ENCODE measurements around the gene RELL1.
A peak's percentile ranks its signal among the peaks of the same experiment; 100 is the strongest.

RELL1 gene

GRCh38 chr4:37684154-37684553 lies 2.0 kb downstream of the RELL1 start:
- Histone ChIP-seq H3K79me2 (ENCODE audit: control insufficient read depth, insufficient read depth, low read length, poor library complexity) (peaks cover 4% of the 10 kb centered on the region), H3K27ac (ENCODE audit: low read depth, low read length) (no peak overlapping the region), H2AFZ (ENCODE audit: insufficient read depth, low read length, poor library complexity) (no peak overlapping the region), H2BK5ac (ENCODE audit: low read depth, low read length, poor library complexity) (no peak overlapping the region), H4K8ac (ENCODE audit: low read depth, low read length) (no peak overlapping the region), H3K18ac (ENCODE audit: low read length) (no peak overlapping the region), H4K91ac (ENCODE audit: low read depth, low read length) (no peak overlapping the region), H3K4me1 (ENCODE audit: control insufficient read depth in 1 of 2, insufficient read depth in 2 of 2, low read length in 2 of 2) (peaks cover 0 to 4% of the 10 kb centered on the region in 2 experiments), H2BK120ac (ENCODE audit: insufficient read depth, low read length, poor library complexity) (no peak overlapping the region), H4K12ac (ENCODE audit: low read depth, low read length) (no peak overlapping the region), H3K4me2 (ENCODE audit: low read length) (no peak overlapping the region), H3K27me3 (ENCODE audit: insufficient read depth, low read length) (no peaks in the 10 kb centered on the region), H3K36me3 (ENCODE audit: control insufficient read depth in 1 of 2, insufficient read depth in 2 of 2, low read length in 2 of 2) (no peaks in the 10 kb centered on the region), H3K9ac (ENCODE audit: low read length) (no peak overlapping the region), H2BK12ac (ENCODE audit: low read length) (no peak overlapping the region), H3K79me1 (ENCODE audit: low read length) (peaks cover 6% of the 10 kb centered on the region), H3K23ac (ENCODE audit: low read length) (no peak overlapping the region), H3K9me3 (ENCODE audit: insufficient read depth, low read depth, low read length) (no peaks in the 10 kb centered on the region), H3K4ac (ENCODE audit: low read depth, low read length) (no peak overlapping the region), H2AK5ac (ENCODE audit: low read length) (no peak overlapping the region), H3K14ac (ENCODE audit: low read length) (no peak overlapping the region), H3K4me3 (ENCODE audit: low read depth, low read length) (no peak overlapping the region)
- whole genome bisulfite sequencing (ENCODE audit: extremely low coverage, insufficient coverage, insufficient read length): no CpG with 5 or more reads among the region's 2 CpGs
- no peak for DNase-seq

- peaks cover 6% of the 10 kb centered on the region for H3K79me2 ChIP-seq (ENCODE audit: control insufficient read depth, insufficient read depth, low read length, poor library complexity)
- no peaks in the 10 kb centered on the region for H3K36me3 ChIP-seq (ENCODE audit: control insufficient read depth in 1 of 2, insufficient read depth in 2 of 2, low read length in 2 of 2)
- WGBS (ENCODE audit: extremely low coverage, insufficient coverage, insufficient read length): no CpG with 5 or more reads among the region's 7 CpGs
- H3K23ac ChIP-seq (ENCODE audit: low read length): no peak overlapping the region
- H2AK5ac ChIP-seq (ENCODE audit: low read length): no peak overlapping the region
- H3K4me3 ChIP-seq (ENCODE audit: low read depth, low read length): no peak overlapping the region
- no peak overlapping the region for H2AFZ ChIP-seq (ENCODE audit: insufficient read depth, low read length, poor library complexity)
- peak in 1 of 2 donors; percentile 36 for DNase-seq
- H3K9me3 ChIP-seq (ENCODE audit: insufficient read depth, low read depth, low read length): no peaks in the 10 kb centered on the region
- H3K79me1 ChIP-seq (ENCODE audit: low read length): peaks cover 6% of the 10 kb centered on the region
- H4K12ac ChIP-seq (ENCODE audit: low read depth, low read length): no peak overlapping the region
- H2BK5ac ChIP-seq (ENCODE audit: low read depth, low read length, poor library complexity): no peak overlapping the region
- H3K27me3 ChIP-seq (ENCODE audit: insufficient read depth, low read length): no peaks in the 10 kb centered on the region
- H3K4me1 ChIP-seq (ENCODE audit: control insufficient read depth in 1 of 2, insufficient read depth in 2 of 2, low read length in 2 of 2): peaks cover 0 to 4% of the 10 kb centered on the region in 2 experiments
- H4K91ac ChIP-seq (ENCODE audit: low read depth, low read length): no peak overlapping the region
- no peak overlapping the region for H3K14ac ChIP-seq (ENCODE audit: low read length)
- no peak overlapping the region for H3K4me2 ChIP-seq (ENCODE audit: low read length)
- no peak overlapping the region for H3K18ac ChIP-seq (ENCODE audit: low read length)
- no peak overlapping the region for H3K9ac ChIP-seq (ENCODE audit: low read length)
- H2BK120ac ChIP-seq (ENCODE audit: insufficient read depth, low read length, poor library complexity): no peak overlapping the region
- H4K8ac ChIP-seq (ENCODE audit: low read depth, low read length): no peak overlapping the region
- no peak overlapping the region for H2BK12ac ChIP-seq (ENCODE audit: low read length)
- H3K4ac ChIP-seq (ENCODE audit: low read depth, low read length): no peak overlapping the region
- no peak overlapping the region for H3K27ac ChIP-seq (ENCODE audit: low read depth, low read length)
Measured at GRCh38 chr4:37682701-37683401, 3.3 kb downstream of the RELL1 start.

- H2BK12ac ChIP-seq (ENCODE audit: low read length): no peak overlapping the region
- no peaks in the 10 kb centered on the region for H3K9me3 ChIP-seq (ENCODE audit: insufficient read depth, low read depth, low read length)
- H3K18ac ChIP-seq (ENCODE audit: low read length): no peak overlapping the region
- no peak overlapping the region for H4K91ac ChIP-seq (ENCODE audit: low read depth, low read length)
- no peak overlapping the region for H3K4me3 ChIP-seq (ENCODE audit: low read depth, low read length)
- no peak overlapping the region for H3K9ac ChIP-seq (ENCODE audit: low read length)
- no peak overlapping the region for H2BK120ac ChIP-seq (ENCODE audit: insufficient read depth, low read length, poor library complexity)
- DNase-seq: no peak
- H3K79me2 ChIP-seq (ENCODE audit: control insufficient read depth, insufficient read depth, low read length, poor library complexity): peaks cover 2% of the 10 kb centered on the region
- no peaks in the 10 kb centered on the region for H3K36me3 ChIP-seq (ENCODE audit: control insufficient read depth in 1 of 2, insufficient read depth in 2 of 2, low read length in 2 of 2)
- no peaks in the 10 kb centered on the region for H3K27me3 ChIP-seq (ENCODE audit: insufficient read depth, low read length)
- H3K23ac ChIP-seq (ENCODE audit: low read length): no peak overlapping the region
- no peak overlapping the region for H3K4me2 ChIP-seq (ENCODE audit: low read length)
- H3K4me1 ChIP-seq (ENCODE audit: control insufficient read depth in 1 of 2, insufficient read depth in 2 of 2, low read length in 2 of 2): peaks cover 0 to 3% of the 10 kb centered on the region in 2 experiments
- H3K14ac ChIP-seq (ENCODE audit: low read length): no peak overlapping the region
- no peak overlapping the region for H4K12ac ChIP-seq (ENCODE audit: low read depth, low read length)
- no peak overlapping the region for H2AFZ ChIP-seq (ENCODE audit: insufficient read depth, low read length, poor library complexity)
- H2BK5ac ChIP-seq (ENCODE audit: low read depth, low read length, poor library complexity): no peak overlapping the region
- H4K8ac ChIP-seq (ENCODE audit: low read depth, low read length): no peak overlapping the region
- H3K4ac ChIP-seq (ENCODE audit: low read depth, low read length): no peak overlapping the region
- no CpG with 5 or more reads among the region's 1 CpG for WGBS (ENCODE audit: extremely low coverage, insufficient coverage, insufficient read length)
- no peaks in the 10 kb centered on the region for H3K79me1 ChIP-seq (ENCODE audit: low read length)
- H2AK5ac ChIP-seq (ENCODE audit: low read length): no peak overlapping the region
- no peak overlapping the region for H3K27ac ChIP-seq (ENCODE audit: low read depth, low read length)
Measured at GRCh38 chr4:37680089-37680488, 6.1 kb downstream of the RELL1 start.

GRCh38 chr4:37679301-37679700 lies 6.9 kb downstream of the RELL1 start:
- Histone ChIP-seq H4K91ac (ENCODE audit: low read depth, low read length) (no peak overlapping the region), H3K4me2 (ENCODE audit: low read length) (no peak overlapping the region), H3K9ac (ENCODE audit: low read length) (no peak overlapping the region), H3K4me1 (ENCODE audit: control insufficient read depth in 1 of 2, insufficient read depth in 2 of 2, low read length in 2 of 2) (no peaks in the 10 kb centered on the region), H3K79me2 (ENCODE audit: control insufficient read depth, insufficient read depth, low read length, poor library complexity) (peaks cover 2% of the 10 kb centered on the region), H4K12ac (ENCODE audit: low read depth, low read length) (no peak overlapping the region), H3K27me3 (ENCODE audit: insufficient read depth, low read length) (no peaks in the 10 kb centered on the region), H3K14ac (ENCODE audit: low read length) (no peak overlapping the region), H3K36me3 (ENCODE audit: control insufficient read depth in 1 of 2, insufficient read depth in 2 of 2, low read length in 2 of 2) (no peaks in the 10 kb centered on the region), H3K79me1 (ENCODE audit: low read length) (no peaks in the 10 kb centered on the region), H2AK5ac (ENCODE audit: low read length) (no peak overlapping the region), H3K4ac (ENCODE audit: low read depth, low read length) (no peak overlapping the region), H2BK120ac (ENCODE audit: insufficient read depth, low read length, poor library complexity) (no peak overlapping the region), H2BK5ac (ENCODE audit: low read depth, low read length, poor library complexity) (no peak overlapping the region), H3K4me3 (ENCODE audit: low read depth, low read length) (no peak overlapping the region), H3K23ac (ENCODE audit: low read length) (no peak overlapping the region), H4K8ac (ENCODE audit: low read depth, low read length) (no peak overlapping the region), H2BK12ac (ENCODE audit: low read length) (no peak overlapping the region), H3K9me3 (ENCODE audit: insufficient read depth, low read depth, low read length) (no peaks in the 10 kb centered on the region), H3K18ac (ENCODE audit: low read length) (no peak overlapping the region), H2AFZ (ENCODE audit: insufficient read depth, low read length, poor library complexity) (no peak overlapping the region), H3K27ac (ENCODE audit: low read depth, low read length) (no peak overlapping the region)
- no CpG with 5 or more reads among the region's 2 CpGs for WGBS (ENCODE audit: extremely low coverage, insufficient coverage, insufficient read length)
- no peak for DNase-seq

Measured in trophoblast cell (in vitro differentiated cells and primary cell).